ENCODE measurements around the gene EFNA2. TPM values are rescaled to one million over a fixed set of nuclear protein-coding genes. Genes with fewer than 3 reads are reported as not detected.
A peak's percentile ranks its signal among the peaks of the same experiment; 100 is the strongest.

The EFNA2 gene
- total and polyA plus RNA-seq, 2 experiments from 2014 or later = 2.7 to 10.3 TPM

DNA sequence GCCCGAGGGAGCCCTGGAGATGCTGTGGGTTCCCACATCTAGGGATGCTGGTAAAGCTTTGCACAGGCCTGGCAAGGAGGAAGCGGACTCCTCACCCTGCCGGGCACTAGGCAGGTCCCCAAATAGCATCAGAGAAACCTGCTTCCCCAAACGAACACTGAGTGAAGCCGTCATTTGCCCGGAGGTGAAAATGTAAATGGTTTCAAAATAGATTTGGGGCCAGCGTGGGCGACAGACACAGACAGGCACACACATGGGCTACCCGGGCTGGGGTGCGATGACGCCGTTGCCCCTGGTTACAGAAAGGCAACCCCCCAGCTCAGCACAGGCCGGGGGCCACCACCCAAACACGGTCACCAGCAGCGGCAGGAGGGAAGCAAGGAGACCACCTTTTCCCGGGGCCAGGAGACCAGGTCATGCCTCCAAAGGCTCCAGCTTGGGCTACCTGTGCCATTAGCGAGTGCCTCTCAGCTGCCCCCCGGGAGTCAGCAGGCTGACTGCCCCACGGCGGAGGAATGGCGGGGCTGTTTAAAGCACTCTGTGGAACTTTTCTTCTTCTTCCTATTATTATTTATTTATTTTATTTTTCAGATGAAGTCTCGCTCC is 50.5 kb downstream of the EFNA2 start:
- H4K20me1 ChIP-seq (replicated peaks; ENCODE audit: insufficient read depth) = no peaks in the 10 kb centered on the region
- Mint-ChIP-seq H3K9me3 (no peaks in the 10 kb centered on the region), H3K36me3 (ENCODE audit: low read depth) (no peaks in the 10 kb centered on the region), H3K27ac (no peak overlapping the region), H3K4me3 (no peak overlapping the region; the same call in 2 of the 3 replicates), H3K4me1 (no peaks in the 10 kb centered on the region), H3K27me3 (ENCODE audit: insufficient read depth, low read depth, poor library complexity) (no peaks in the 10 kb centered on the region)
- TF ChIP-seq REST (IDR thresholded peaks at IDR 0.05; ENCODE audit: unreplicated experiment) (no peak), ZNF462 (CRISPR knock-in tag; IDR thresholded peaks at IDR 0.05) (no peak), CREB1 (CRISPR knock-in tag; IDR thresholded peaks at IDR 0.05; ENCODE audit: low read depth) (no peak), EZH2 (IDR thresholded peaks at IDR 0.05; ENCODE audit: low read depth, unreplicated experiment) (no peak), STAT1 (IDR thresholded peaks at IDR 0.05; ENCODE audit: unreplicated experiment) (no peak), ZNF331 (CRISPR knock-in tag; IDR thresholded peaks at IDR 0.05; ENCODE audit: low read depth) (no peak), CTCF (conservative IDR thresholded peaks at IDR 0.05; ENCODE audit: low read depth in 2 of 2) (no peak), EZH2phosphoT487 (IDR thresholded peaks at IDR 0.05; ENCODE audit: unreplicated experiment) (no peak), NANOG (IDR thresholded peaks at IDR 0.05; ENCODE audit: borderline replicate concordance) (no peak)
- TF ChIP-seq, protein P1, sequence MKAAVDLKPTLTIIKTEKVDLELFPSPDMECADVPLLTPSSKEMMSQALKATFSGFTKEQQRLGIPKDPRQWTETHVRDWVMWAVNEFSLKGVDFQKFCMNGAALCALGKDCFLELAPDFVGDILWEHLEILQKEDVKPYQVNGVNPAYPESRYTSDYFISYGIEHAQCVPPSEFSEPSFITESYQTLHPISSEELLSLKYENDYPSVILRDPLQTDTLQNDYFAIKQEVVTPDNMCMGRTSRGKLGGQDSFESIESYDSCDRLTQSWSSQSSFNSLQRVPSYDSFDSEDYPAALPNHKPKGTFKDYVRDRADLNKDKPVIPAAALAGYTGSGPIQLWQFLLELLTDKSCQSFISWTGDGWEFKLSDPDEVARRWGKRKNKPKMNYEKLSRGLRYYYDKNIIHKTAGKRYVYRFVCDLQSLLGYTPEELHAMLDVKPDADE (IDR thresholded peaks at IDR 0.05) = no peak
- ATAC-seq (no peak), DNase-seq (ENCODE audit: low spot score) (no peak)
- H3K4me1 ChIP-seq (ENCODE audit: insufficient read depth) = peaks cover 6% of the 10 kb centered on the region; the same call in 1 of the 2 replicates
- no peaks in the 10 kb centered on the region for H3K9me2 ChIP-seq (ENCODE audit: insufficient read depth)
- no peak overlapping the region for H3K27ac ChIP-seq (ENCODE audit: low read depth)
- no peaks in the 10 kb centered on the region for H3F3A ChIP-seq (replicated peaks; ENCODE audit: low read depth)
- H3K27me3 ChIP-seq (ENCODE audit: insufficient read depth) = no peaks in the 10 kb centered on the region
- no peaks in the 10 kb centered on the region for H3K36me3 ChIP-seq (ENCODE audit: insufficient read depth)
- 0 out of 2 replicates have a peak overlapping the region, but pooled peaks have one; percentile 63 for H2AFZ ChIP-seq
- H3K4me3 ChIP-seq = no peak overlapping the region
- H3K79me2 ChIP-seq (replicated peaks; ENCODE audit: insufficient read depth) = no peaks in the 10 kb centered on the region
- H3K4me2 ChIP-seq = no peak overlapping the region

Measured in GM23338 (cell line).